Fibroblast of lung (primary cell): ENCODE results near the gene RNF115. TPM values are rescaled to one million over a fixed set of nuclear protein-coding genes. Genes with fewer than 3 reads are reported as not detected.

Experiments used
- DNase-seq, 2 donors: peaks; one replicate each; pipeline versions ENCODE4 v3.0.0 to v3.0.0-alpha.2; 2010; ENCODE audit warnings: low read depth in 2 of 2
- H2AFZ ChIP-seq: 2 replicates; pipeline ENCODE4 v1.5.1; 2012; ENCODE audit warnings: low read length, control low read depth, inconsistent platforms
- H3K27ac ChIP-seq: 2 replicates; pipeline ENCODE4 v1.5.1; 2011; ENCODE audit warnings: low read length, control low read depth; ENCODE audit not compliant: insufficient read depth
- H3K27me3 ChIP-seq: 2 replicates; pipeline ENCODE4 v1.5.1; 2011; ENCODE audit warnings: mild to moderate bottlenecking, low read length; ENCODE audit not compliant: control insufficient read depth, insufficient read depth
- H3K36me3 ChIP-seq: 2 replicates; pipeline ENCODE4 v1.5.1; 2011; ENCODE audit warnings: low read length; ENCODE audit not compliant: control insufficient read depth, insufficient read depth
- H3K4me1 ChIP-seq: 2 replicates; pipeline ENCODE4 v1.5.1; 2011; ENCODE audit warnings: low read length; ENCODE audit not compliant: control insufficient read depth, insufficient read depth; ENCODE audit errors: extremely low read depth
- H3K4me2 ChIP-seq: 2 replicates; pipeline ENCODE4 v1.5.1; 2011; ENCODE audit warnings: low read length, control low read depth; ENCODE audit not compliant: insufficient read depth; ENCODE audit errors: extremely low read depth
- H3K4me3 ChIP-seq, 4 experiments: fragments of 200-600 bp in 1 of 4; sonication (generic) in 1 of 4; replicated peaks in 1 of 4; 2 replicates each; pipeline ENCODE4 v1.5.1; 2011 to 2016; ENCODE audit warnings: low read length in 4 of 4, low read depth in 3 of 4, mild to moderate bottlenecking in 3 of 4, control low read depth in 2 of 4, inconsistent platforms in 1 of 4, mixed read lengths in 1 of 4; ENCODE audit not compliant: insufficient read depth in 1 of 4; ENCODE audit errors: control extremely low read depth in 1 of 4
- H3K79me2 ChIP-seq: 2 replicates; pipeline ENCODE4 v1.5.1; 2012; ENCODE audit warnings: mild to moderate bottlenecking, low read length, inconsistent platforms; ENCODE audit not compliant: control insufficient read depth, insufficient read depth
- H3K9ac ChIP-seq: 2 replicates; pipeline ENCODE4 v1.5.1; 2011; ENCODE audit warnings: mild to moderate bottlenecking, low read length, control low read depth; ENCODE audit not compliant: insufficient read depth
- H3K9me3 ChIP-seq: 2 replicates; pipeline ENCODE4 v1.5.1; 2012; ENCODE audit warnings: low read depth, low read length; ENCODE audit not compliant: control insufficient read depth, insufficient read depth
- H4K20me1 ChIP-seq: 2 replicates; pipeline ENCODE4 v1.5.1; 2011; ENCODE audit warnings: low read length; ENCODE audit not compliant: control insufficient read depth, insufficient read depth; ENCODE audit errors: extremely low read depth
- EZH2 ChIP-seq: IDR thresholded peaks from 2 replicates; pipeline ENCODE4 v1.5.1; 2012; ENCODE audit warnings: low read length, control low read depth, mild to moderate bottlenecking; ENCODE audit errors: missing control alignments
- polyA plus RNA-seq, 2 donors: library from polyadenylated mRNA; depleted of rRNA in 1 of 2; stranded (reverse) in 1 of 2; unstranded in 1 of 2; fragments of >200 nt; gene quantifications; 2 replicates each; pipeline ENCODE4 v1.2.1, GENCODE V29; 2011 to 2012; ENCODE audit warnings: missing spikeins in 1 of 2
- total RNA-seq: library from RNA; depleted of rRNA; stranded (reverse); fragments of >200 nt; gene quantifications from 2 replicates; pipeline ENCODE4 v1.2.1, GENCODE V29; 2014
- TF ChIP-seq, protein P1 (sequence below), 2 donors: IDR thresholded peaks in 1 of 2; conservative IDR thresholded peaks in 1 of 2; 1 replicate in 1 of 2; 2 replicates in 1 of 2; pipeline ENCODE4 v1.5.1; 2011 to 2012; ENCODE audit warnings: low read length in 2 of 2, control low read depth in 1 of 2, inconsistent platforms in 1 of 2, low read depth in 1 of 2, mild to moderate bottlenecking in 1 of 2

The RNF115 gene
- total and polyA plus RNA-seq, 2 donors (not counting 1 experiment from before 2014, with no cell fraction given): 16.2 to 19.8 TPM

DNA sequence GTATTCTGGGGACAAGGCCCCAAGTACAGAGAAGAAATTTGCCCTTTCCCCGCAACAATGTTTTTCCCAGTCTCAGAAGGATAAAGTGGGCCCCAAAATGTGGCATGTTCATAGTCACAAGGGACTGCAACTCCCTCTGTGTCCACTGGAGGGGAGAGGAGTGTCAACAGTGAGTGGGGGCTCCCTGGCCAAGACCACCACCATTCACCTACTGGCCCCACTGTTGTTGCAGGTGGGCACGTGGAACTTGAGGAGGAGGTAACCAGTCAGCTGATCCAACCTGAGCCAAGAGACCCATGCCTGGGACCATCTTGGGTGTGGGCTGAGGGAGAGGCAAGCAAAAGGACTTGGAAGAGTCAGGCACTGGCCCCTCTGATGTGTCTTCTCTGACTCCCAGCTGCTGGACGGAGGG, 22.3 kb upstream of the RNF115 start:
- H3K4me3 ChIP-seq: peak overlapping the region in 3 of 4 experiments; percentile 58 to 68 (median 61)
- peak overlapping the region; percentile 97 for H3K4me2 ChIP-seq
- peaks cover 15% of the 10 kb centered on the region for H3K4me1 ChIP-seq
- no peaks in the 10 kb centered on the region for H3K27me3 ChIP-seq
- no peak overlapping the region for H2AFZ ChIP-seq
- DNase-seq: peak; percentile 23 to 39
- H3K79me2 ChIP-seq: no peaks in the 10 kb centered on the region
- H3K9me3 ChIP-seq: no peaks in the 10 kb centered on the region
- H4K20me1 ChIP-seq: no peaks in the 10 kb centered on the region
- no peak for TF ChIP-seq EZH2
- TF ChIP-seq, protein P1, sequence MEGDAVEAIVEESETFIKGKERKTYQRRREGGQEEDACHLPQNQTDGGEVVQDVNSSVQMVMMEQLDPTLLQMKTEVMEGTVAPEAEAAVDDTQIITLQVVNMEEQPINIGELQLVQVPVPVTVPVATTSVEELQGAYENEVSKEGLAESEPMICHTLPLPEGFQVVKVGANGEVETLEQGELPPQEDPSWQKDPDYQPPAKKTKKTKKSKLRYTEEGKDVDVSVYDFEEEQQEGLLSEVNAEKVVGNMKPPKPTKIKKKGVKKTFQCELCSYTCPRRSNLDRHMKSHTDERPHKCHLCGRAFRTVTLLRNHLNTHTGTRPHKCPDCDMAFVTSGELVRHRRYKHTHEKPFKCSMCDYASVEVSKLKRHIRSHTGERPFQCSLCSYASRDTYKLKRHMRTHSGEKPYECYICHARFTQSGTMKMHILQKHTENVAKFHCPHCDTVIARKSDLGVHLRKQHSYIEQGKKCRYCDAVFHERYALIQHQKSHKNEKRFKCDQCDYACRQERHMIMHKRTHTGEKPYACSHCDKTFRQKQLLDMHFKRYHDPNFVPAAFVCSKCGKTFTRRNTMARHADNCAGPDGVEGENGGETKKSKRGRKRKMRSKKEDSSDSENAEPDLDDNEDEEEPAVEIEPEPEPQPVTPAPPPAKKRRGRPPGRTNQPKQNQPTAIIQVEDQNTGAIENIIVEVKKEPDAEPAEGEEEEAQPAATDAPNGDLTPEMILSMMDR (conservative IDR thresholded peaks at IDR 0.05 in 1 of 2, IDR thresholded peaks at IDR 0.05 in 1 of 2; ENCODE audit: low read depth in 1 of 2, low read length in 2 of 2): peak; percentile 69 to 80
- no peak overlapping the region for H3K27ac ChIP-seq
- H3K9ac ChIP-seq: no peak overlapping the region
- H3K36me3 ChIP-seq: peaks cover 19% of the 10 kb centered on the region

DNA sequence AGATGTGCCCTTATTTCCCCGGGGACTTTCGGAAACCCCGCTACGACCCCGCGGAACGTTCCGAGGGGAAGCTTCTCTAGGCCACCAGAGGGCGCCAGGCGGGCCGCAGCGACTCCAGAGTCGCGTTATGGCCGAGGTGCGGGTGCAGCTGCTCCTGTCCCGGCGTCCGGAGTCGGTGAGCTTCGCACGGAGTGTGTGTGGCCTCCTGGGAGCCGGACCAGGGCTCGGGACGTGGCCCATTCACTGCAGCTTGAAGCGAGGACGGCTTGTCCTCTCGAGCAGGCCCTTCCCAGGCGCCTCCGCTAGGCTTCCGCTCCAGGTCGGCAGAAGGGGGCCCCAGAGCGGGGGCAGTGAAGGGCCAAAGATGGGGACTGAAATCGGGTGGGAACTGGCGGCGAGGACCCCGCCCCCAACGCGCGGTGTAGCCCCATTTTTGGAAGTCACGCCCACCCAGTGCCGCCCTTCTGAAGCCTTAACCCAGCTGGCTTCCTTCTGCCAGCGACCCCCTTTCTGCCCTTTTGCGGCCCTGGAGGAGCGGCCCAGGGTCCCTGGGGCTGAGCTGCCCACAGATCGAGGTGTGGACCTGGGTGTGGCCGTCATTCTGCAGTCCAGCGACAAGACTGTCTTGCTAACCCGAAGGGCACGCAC, 21.7 kb upstream of the RNF115 start, which contains the start of gene NUDT17:
TSS of gene NUDT17 (plus strand) at position 117 of the 648 bp plus-strand sequence. CDS start at position 128, 11 bp downstream.
- Histone ChIP-seq H3K27ac (peak within 1 kb of the TSS; percentile 71), H3K4me3 (peak within 1 kb of the TSS; percentile 58 to 68 (median 64)), H3K27me3 (no peaks in the 10 kb centered on the region), H3K4me1 (peaks cover 15% of the 10 kb centered on the region), H3K9me3 (no peaks in the 10 kb centered on the region), H4K20me1 (no peaks in the 10 kb centered on the region), H2AFZ (peak within 1 kb of the TSS; percentile 69), H3K4me2 (peak within 1 kb of the TSS; percentile 97), H3K36me3 (peaks cover 20% of the 10 kb centered on the region), H3K79me2 (no peaks in the 10 kb centered on the region), H3K9ac (peak within 1 kb of the TSS; percentile 70)
- TF ChIP-seq EZH2: no peak
- TF ChIP-seq, protein P1 (conservative IDR thresholded peaks at IDR 0.05 in 1 of 2, IDR thresholded peaks at IDR 0.05 in 1 of 2; ENCODE audit: low read depth in 1 of 2, low read length in 2 of 2): peak; percentile 84
- peak; percentile 68 to 73 for DNase-seq

DNA sequence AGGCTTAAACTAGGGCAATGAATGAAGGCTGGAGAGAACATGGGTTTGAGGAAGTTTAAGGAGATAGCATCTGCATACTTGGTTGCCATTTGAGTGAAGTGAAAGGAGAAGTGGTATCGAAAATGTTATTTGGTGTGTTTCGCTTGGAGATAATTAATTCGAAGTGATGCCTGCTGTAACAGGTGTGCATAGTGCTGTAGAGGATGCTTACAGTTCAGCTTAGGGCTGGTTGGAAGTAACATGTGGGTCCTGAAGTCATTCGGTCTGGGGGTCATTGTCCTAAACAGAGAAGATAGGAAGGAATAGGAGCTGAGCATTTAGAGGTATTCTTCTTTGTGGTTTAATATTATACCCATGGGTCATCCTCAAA, 21.2 kb upstream of the RNF115 start:
- Histone ChIP-seq H2AFZ (peak overlapping the region; percentile 39), H3K9me3 (no peaks in the 10 kb centered on the region), H4K20me1 (no peaks in the 10 kb centered on the region), H3K36me3 (peaks cover 17% of the 10 kb centered on the region), H3K4me1 (peaks cover 12% of the 10 kb centered on the region), H3K4me3 (peak overlapping the region; percentile 58 to 68 (median 64)), H3K79me2 (no peaks in the 10 kb centered on the region), H3K27ac (no peak overlapping the region), H3K9ac (peak overlapping the region; percentile 70), H3K4me2 (peak overlapping the region; percentile 97), H3K27me3 (no peaks in the 10 kb centered on the region)
- no peak for TF ChIP-seq EZH2
- TF ChIP-seq, protein P1 (conservative IDR thresholded peaks at IDR 0.05 in 1 of 2, IDR thresholded peaks at IDR 0.05 in 1 of 2; ENCODE audit: low read depth in 1 of 2, low read length in 2 of 2): no peak
- DNase-seq: no peak
